Glomerular endothelial cell (primary cell): ENCODE measurements around the gene TBX18. TPM values are rescaled to one million over a fixed set of nuclear protein-coding genes. Genes with fewer than 3 reads are reported as not detected.
A peak's percentile ranks its signal among the peaks of the same experiment; 100 is the strongest.

Experiments used
- DNase-seq: peaks from one replicate; pipeline ENCODE4 v3.0.0-alpha.2; 2011; ENCODE audit warnings: low read depth, low spot score; ENCODE audit errors: extremely low read depth
- total RNA-seq: library from RNA; depleted of rRNA; stranded (reverse); fragments of >200 nt; gene quantifications from 2 replicates; pipeline ENCODE4 v1.2.3, GENCODE V29; 2015

The TBX18 gene
- total RNA-seq, 1 donor from 2014 or later = 3.7 TPM

DNA sequence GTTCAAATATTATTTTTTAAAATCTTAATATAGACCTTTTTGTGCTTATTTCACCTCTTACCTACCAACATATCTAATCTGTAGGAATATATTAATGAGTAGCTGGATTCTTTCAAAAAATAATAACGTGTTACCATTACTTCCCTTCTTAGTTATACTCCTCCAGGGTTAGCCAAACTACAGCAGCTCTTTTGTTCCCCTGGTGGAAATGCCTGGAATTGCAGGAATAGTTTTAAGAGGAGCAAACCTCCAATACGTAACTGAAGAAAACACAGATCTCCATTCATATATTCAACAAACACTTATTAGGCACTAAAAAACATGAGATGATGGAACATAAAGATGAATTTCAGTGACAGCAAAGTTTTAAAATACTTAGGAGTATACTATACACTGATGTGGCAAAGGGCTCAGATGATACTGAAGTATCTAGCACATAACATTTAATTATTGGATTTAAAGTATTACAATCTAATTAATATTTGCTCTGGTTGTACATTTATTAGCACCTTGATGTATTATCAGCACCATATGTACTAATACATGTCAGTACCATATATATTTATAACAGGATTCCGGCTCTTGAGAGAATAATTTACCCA, 78.3 kb downstream of the TBX18 start:
- DNase-seq = peak; percentile 23

DNA sequence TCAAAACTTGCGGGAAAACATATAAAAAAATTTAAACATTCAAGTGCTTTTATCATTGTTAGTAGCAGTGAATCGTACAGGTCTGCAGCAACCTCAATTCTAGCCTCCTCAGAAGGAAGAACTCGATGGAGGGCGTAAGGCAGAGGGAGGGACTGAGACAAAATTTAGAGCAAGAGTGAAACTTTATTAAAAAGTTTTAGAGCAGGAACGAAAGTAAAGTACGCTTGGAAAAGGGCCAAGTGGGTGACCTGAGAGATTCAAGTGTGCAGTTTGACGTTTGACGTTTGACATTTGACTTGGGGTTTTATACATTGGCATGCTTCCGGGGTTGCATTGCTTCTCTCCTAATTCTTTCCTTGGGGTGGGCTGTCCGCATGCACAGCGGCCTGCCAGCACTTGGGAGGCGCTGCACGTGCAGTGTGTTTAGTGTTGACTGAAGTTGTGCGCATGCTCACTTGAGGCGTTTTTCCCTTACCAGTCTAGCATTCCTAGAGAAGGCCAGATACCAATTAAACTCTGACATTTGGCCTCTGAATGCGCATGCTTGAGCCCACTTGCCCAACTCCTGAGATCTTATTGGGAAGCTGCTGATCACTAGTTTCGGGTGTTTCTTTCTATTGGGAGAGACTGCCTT, 82.6 kb downstream of the TBX18 start:
- no peak for DNase-seq

DNA sequence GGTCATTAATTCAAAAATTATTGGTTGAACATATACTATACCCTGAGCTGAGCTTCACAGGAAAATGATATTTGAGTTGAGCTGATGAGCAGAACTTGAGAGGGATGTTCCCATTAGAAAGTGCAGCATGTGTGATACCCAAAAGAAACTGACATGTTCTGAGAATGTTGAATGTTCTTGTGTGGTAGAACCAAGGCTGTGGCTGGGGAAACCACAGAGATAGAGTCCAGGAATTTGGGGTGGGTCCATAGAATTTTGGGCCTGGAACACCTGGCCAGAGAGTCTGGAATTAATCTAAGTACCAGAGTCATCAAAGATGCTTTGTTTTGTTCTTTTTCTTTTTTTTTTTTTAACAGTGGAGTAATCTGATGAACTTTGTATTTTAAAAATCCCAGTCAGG, 88.7 kb downstream of the TBX18 start:
- no peak for DNase-seq

DNA sequence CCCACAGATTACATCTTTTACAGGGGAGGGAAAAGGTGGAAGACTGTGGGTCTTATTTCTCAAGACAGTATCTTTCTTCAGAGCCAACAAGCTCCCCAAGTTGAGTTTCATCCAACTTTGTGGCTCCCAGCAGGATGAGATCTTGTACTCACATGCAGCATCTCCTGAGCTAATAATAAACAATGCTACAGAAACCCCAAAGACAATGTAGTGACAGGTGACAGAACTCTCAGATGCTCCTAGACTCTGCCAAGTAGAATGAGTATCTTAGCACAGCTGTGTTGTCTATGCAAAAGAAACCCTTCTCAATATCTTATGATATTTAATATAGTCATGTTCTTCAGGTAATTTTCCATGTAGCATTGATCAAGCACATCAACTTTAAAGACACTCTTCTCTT, 90.0 kb downstream of the TBX18 start:
- no peak for DNase-seq

DNA sequence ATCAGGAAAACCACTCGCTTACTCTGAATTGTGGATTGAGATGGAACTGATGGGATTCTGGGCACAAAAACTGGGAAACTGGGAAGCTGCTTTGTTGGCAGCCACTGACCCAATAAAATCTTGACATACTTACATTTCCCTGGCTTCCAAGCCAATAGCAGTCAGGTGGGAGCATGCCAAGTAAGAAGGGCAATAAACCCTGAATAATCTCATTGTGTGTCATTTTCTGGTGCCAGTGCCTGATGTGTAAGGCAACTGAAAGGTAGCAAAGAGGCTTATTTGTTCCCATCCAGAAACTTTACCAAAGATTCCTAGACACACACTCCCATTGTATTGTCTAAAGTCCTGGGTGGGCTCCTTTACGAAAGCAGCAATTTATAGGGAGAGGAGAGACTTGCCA, 93.2 kb downstream of the TBX18 start:
- DNase-seq = no peak

DNA sequence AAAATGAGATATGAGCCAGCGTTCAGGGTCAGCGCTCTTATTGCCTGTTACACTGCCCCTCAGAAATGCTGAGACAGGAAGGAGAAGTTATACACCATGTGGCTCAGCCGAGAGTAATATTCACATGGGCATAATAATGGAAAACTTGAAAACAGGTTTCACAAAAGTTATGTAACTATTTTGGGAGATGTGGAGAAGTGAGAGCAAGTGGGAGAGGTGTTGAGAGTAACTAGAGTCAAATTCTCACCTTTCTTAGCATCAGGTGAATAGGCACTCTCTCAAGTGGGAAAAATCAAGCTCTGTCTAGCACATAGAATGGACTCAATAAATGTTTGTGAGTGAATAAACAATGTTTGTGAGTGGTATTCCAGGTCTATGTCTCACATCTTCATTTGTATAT, 94.5 kb downstream of the TBX18 start:
- no peak for DNase-seq

DNA sequence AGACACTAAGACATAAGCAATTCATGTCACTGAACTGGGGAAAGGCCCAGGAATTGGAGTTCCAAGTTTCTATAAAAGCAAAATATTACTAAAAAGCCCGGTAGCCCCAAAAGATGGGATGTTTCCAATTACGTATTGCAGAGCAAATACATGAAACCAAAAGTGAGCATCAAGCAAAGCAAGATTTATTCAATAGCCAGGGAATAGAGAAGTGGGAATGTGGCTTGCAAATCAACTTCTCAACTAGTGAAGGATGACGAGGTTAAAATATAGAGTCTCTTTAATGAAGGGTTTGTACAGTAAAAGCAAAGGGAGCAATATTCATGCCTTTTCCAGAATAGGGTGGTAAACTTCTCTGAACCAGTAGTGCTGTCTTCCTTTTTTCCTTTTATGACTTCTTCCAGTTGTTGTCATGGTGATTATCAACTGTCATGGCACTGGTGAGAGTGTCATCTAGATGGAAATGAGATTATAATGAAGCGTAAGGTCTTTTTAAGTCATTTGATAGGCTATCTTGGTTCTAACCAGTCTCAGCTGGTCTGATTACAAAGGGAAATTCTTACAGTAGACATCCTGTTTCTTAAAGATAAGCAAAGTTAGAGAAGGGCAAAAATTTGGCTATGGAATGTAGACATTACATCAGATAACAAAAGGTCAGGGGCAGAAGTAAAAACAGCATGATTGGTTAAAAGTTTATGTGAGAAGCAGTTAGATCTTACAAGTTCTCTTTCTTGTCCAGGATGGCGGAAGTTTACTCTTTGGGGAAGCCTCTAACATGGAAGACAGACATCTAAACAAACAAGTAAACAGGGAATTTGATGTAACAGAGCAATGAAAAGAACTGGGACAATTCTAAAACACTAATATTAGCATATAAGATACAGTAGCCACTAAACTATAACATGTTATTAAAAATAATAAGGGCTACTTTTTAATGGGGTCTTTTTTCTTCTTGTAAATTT, 96.9 kb downstream of the TBX18 start:
- DNase-seq = peak; percentile 86

DNA sequence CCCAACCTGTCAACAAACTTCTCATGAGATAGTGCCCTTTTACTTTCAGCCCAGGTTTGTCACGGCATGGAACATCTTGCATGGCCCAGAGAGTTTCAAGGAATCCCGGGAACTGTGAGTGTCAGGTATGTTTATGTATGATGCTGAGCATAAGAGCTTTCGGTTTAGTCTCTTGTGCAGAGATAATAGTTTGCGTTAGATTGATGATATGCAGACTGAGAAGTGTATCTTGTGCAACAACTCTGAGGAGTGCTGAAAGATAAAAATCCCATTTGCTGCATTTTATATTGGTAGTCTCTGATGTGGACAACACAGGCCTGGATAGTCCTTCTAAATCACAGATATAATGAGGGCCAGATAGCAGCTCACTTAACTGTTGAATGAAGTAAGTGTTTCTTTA, 99.0 kb downstream of the TBX18 start:
- DNase-seq = no peak

DNA sequence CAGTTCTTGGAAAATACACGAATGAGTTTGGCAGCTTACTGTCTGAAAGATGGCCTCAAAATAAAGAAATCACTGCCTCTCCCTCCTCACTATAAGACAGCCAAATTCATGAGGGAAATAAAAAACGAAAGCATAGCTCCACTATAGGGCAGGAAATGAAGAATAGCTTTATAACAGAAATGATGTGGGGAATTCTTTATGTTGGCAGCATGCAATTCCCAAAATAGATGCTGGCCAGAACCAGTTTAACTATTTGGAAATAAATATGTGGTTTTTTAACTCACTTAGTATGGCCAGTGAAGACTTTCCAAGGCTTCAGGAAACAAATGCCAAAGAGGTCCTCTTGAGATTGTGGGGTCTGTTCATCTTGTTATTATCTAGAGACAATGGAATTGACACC, 100.5 kb downstream of the TBX18 start:
- no peak for DNase-seq

DNA sequence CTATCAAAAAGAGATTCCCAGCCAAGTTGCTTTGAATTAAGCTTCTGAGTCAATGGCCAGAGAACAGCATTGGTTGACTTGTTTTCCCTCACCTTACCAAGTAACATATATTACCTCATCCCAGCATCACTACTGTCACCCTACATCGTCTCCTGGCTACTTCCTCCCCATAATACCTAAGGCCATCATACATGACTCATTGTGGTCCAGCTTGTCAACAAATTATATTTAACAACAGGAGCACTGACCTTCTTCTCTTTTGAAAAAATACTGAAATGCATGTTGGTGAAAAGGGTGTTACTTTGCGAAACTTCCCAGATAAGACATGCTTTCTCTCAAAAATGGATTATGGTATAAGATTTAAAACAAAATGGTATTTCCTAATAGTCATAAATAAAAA, 106.9 kb downstream of the TBX18 start:
- no peak for DNase-seq

DNA sequence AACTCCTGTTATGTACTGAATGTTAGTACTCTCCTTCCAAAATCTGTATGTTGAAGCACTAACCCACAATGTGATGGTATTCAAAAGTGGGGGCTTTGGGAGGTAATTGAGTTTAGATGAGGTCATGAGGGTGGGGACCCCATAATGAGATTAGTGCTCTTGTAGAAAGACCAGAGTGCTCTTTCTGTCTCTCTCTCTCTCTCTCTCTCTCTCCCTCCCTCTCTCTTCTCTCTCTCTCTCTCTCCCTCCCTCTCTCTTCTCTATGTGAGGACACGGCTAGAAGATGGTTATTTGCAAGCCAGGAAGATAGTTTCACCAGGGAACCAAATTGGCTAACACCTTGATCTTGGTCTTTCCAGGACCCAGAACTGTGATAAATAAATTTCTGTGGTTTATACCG, 107.4 kb downstream of the TBX18 start:
- DNase-seq = no peak

DNA sequence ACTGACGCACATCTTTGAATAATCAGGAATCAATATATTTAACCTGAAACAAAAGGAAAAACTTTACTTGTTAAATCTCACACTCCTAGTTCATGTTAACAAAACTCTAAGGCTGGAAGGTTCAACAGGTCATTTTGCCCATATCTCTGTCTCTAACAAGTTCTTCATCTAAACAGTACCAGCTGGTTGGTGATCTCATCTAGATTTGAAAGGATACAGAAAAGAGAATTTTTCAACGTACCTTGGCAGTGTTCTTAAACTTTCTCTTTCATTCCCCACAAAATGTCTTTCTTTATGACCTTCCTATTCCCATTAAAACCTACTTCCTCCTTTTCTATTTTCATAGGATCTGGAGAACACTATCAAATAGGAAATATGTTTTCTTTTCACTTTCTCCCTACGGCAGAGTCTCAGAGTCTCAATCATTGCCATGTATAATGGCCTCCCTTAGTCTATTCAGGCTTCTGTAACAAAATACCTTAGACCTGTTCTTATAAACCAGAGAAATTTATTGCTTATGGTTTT, 111.3 kb downstream of the TBX18 start:
- no peak for DNase-seq

DNA sequence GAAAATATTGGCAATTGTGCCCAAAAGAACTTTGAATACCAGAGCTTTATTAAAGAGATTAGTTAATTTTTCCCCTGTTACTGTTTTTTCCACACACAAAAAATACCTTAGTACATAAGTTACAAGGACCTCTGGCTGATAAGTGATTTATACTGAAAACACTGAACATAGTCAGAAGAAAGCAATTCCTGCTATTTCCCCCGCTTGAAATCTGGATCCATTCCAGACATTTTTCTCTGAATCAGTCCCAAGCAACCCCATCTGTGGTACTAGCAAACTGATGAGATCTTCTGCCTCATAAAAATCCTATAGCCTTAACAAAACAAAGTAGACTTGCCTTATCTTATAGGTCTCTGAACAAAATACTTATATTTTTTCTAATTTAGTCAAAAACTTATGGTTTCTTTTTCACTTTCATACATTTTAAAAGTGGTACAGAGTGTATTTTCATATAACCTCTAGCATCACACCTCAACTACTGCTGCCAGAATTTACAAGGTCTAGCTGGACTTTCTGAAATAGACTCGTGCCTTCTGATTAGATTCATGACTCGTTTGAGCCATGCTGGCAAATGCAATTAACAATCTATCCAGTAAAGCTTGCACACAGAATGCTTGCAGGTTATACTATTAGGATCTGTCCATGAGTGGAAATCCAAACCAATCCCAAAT, 111.9 kb downstream of the TBX18 start:
- DNase-seq = peak; percentile 98

DNA sequence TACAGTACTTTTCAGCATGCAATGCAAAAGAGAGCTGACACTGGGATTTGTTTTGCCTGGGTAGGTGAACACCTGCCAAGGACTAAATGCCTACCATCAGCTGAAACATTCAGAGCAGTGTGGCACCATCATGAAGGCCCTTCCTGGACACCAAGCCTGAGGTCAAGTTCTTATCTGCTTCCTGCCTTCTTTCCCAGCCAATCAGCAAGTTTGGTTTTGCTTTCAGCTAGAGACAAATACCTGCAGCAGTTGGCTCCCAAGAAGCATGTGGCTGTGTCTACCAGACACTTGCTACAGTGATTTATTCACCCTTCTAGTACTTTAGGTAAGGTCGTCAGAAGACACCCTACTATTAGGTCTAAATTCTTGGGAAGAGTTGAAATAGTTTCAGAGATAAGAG, 112.8 kb downstream of the TBX18 start:
- DNase-seq = no peak

DNA sequence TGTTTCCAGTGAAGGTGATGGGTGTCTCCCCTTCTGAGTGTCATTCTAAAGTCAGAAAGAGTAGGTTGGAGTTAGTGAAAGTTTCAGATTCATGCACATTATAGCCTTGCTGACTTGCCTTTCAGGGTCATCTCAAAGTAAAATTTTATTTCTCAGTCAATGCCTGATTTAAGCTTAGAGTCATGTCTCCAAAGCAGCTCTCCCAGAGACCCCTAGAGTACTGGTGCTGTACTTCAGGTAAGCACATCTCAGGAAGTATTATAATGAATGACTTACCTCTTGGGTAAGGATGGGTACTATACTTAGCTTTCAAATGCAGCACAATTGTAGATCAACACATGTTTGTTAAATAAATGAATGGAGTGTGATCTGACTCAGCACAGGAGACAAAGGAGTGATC, 116.0 kb downstream of the TBX18 start:
- DNase-seq = no peak

DNA sequence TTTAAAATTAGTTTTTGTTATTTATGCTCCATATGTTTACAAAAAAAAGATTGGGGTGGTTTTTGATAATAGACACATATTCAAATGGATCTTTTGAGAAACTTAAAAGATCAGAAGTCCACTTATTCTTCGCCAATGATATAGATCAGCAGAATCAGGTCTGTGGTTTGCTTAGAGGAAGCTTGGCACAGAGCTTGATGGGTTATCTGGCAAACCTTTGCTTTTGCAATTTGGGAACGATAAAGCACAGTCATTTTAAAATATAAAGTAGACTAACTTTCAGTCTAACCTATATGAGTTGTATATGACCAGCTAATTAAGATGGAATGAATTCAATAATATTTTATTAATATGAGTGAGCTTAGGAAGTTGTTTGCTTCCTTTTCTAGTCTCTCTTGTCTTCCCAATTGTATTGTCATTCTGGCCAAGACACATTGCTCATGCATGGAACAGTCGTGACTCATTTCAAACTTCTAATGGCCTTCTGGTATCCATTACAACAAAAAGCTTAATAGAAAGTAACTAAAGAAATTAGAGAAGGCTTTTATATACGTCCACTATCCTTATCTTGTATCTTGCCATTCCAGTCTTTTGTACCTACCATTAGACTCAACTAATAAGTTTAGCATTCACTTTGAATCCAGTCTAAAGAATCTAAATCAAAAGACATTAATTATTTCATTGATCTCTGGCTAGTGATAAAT, 118.7 kb downstream of the TBX18 start:
- no peak for DNase-seq

DNA sequence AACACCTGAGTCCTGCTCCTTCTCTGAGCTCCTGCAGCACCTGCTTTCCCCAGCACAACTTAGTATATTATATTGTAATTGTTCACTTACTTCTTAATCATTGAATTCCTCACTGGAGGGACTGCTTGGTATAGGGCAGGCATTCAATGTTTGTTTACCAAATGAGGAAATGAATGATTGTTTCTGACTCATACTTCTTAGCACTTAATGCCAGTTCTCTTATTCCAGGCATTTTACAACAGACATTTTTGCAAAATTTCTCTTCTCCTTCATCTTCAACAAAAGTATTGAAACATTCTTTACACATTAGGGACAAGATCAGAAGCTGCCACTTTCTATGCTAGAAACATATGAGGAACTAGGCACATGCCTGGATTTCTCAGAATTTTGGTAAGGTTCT, 119.4 kb downstream of the TBX18 start:
- no peak for DNase-seq

DNA sequence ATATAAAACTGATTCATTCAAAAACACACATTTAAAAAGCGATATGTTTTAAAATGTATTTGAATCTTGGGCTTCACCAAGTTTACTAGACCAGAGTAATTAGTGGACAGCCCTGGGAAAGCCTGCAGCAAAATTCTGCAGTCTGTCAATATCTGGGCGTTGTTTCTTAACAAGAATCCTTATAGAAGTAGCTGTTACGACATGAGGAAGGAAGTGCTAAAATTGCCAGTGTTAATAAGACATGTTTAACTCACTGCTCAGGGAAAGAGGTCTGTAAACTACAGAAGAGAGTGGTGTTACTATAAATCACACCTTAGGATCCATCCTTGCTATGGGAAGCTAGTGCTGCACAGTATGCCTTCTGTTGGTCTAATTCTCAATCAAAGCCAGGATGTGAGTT, 120.6 kb downstream of the TBX18 start:
- DNase-seq = no peak

DNA sequence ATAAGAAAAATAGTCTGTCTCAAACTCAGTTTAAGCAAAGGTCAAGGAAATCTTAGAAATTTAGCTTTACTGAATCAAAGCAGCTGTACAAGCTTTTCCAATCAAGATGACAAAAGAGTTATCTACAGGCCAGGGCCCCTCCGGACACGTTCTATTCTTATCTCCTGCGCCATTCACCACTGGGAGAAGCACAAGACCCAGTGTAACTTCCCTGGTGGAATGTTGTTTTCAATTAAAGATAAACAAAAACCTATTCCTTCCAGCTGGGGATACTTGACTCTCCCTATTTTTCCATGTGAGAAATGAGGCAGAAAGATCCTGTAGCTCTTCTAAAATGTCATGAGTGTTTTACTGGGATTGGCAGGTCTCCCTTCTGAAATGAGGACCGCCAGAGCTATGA, 123.3 kb downstream of the TBX18 start:
- DNase-seq = no peak

DNA sequence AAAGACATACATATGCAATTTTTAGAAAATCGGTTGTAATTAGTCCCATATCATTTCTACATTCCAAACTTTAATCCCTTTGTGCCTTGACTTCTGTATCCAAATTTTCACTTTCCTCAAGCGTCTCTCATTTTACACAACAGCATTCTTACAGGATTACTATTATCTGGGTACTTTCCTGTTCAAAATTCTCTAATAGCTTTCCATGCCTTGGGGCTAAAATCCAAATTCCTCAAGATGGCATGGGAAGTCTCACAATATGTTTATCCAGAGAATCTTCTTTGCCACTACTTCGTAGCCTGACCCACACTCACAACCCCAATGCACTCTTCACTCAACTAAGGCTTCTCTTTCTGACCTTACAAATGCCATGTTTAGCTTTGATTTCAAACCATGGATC, 125.0 kb downstream of the TBX18 start:
- DNase-seq = no peak
